Measurements from ENCODE around the gene RPA3.

The RPA3 gene

GRCh38 chr7:7732621-7733281 lies 14.3 kb upstream of the RPA3 start:
- peak; percentile 28 for DNase-seq (ENCODE audit: low spot score)

- DNase-seq (ENCODE audit: low spot score) = peak; percentile 22
These were observed 13.3 kb upstream of the RPA3 start for GRCh38 chr7:7731732-7732131.

- DNase-seq (ENCODE audit: low spot score) = no peak
These were observed 2.6 kb upstream of the RPA3 start for GRCh38 chr7:7720750-7721621.

GRCh38 chr7:7720193-7720592 lies 1.8 kb upstream of the RPA3 start:
- DNase-seq (ENCODE audit: low spot score) = no peak

- DNase-seq (ENCODE audit: low spot score) = peak; percentile 67
These were observed 829 bp upstream of the RPA3 start for GRCh38 chr7:7719236-7719635.

GRCh38 chr7:7713730-7714129 lies 4.7 kb downstream of the RPA3 start:
- no peak for DNase-seq (ENCODE audit: low spot score)

- DNase-seq (ENCODE audit: low spot score) = no peak
These were observed 7.9 kb downstream of the RPA3 start for GRCh38 chr7:7710469-7710868.

GRCh38 chr7:7709291-7709690 lies 9.1 kb downstream of the RPA3 start:
- DNase-seq (ENCODE audit: low spot score) = no peak

- no peak for DNase-seq (ENCODE audit: low spot score)
These were observed 10.6 kb downstream of the RPA3 start for GRCh38 chr7:7707806-7708205.

GRCh38 chr7:7707246-7707645 lies 11.2 kb downstream of the RPA3 start:
- DNase-seq (ENCODE audit: low spot score) = no peak

- no peak for DNase-seq (ENCODE audit: low spot score)
These were observed 11.7 kb downstream of the RPA3 start for GRCh38 chr7:7706556-7707172.

GRCh38 chr7:7706101-7706511 lies 12.3 kb downstream of the RPA3 start:
- no peak for DNase-seq (ENCODE audit: low spot score)

GRCh38 chr7:7705318-7705717 lies 13.1 kb downstream of the RPA3 start:
- no peak for DNase-seq (ENCODE audit: low spot score)

- DNase-seq (ENCODE audit: low spot score) = no peak
These were observed 13.5 kb downstream of the RPA3 start for GRCh38 chr7:7704867-7705266.

GRCh38 chr7:7703427-7703826 lies 15.0 kb downstream of the RPA3 start:
- DNase-seq (ENCODE audit: low spot score) = no peak

- no peak for DNase-seq (ENCODE audit: low spot score)
These were observed 15.6 kb downstream of the RPA3 start for GRCh38 chr7:7702826-7703225.

GRCh38 chr7:7701527-7701926 lies 16.9 kb downstream of the RPA3 start:
- no peak for DNase-seq (ENCODE audit: low spot score)

GRCh38 chr7:7699970-7700369 lies 18.4 kb downstream of the RPA3 start:
- no peak for DNase-seq (ENCODE audit: low spot score)

- DNase-seq (ENCODE audit: low spot score) = no peak
These were observed 19.0 kb downstream of the RPA3 start for GRCh38 chr7:7699380-7699779.

GRCh38 chr7:7698930-7699329 lies 19.5 kb downstream of the RPA3 start:
- DNase-seq (ENCODE audit: low spot score) = no peak

GRCh38 chr7:7696458-7697119 lies 21.8 kb downstream of the RPA3 start:
- no peak for DNase-seq (ENCODE audit: low spot score)

- no peak for DNase-seq (ENCODE audit: low spot score)
These were observed 23.1 kb downstream of the RPA3 start for GRCh38 chr7:7695111-7695817.
